Measurements from ENCODE around the gene TST.
"Not testable (repeated sequence)": the region's sequence is repeated elsewhere in the genome, so short reads cannot be mapped to it uniquely, and the experiment has no call there.

Gene TST

GRCh38 chr22:37012956-37013355 is 6.3 kb downstream of the TST start:
- DNase-seq: no peak

DNA sequence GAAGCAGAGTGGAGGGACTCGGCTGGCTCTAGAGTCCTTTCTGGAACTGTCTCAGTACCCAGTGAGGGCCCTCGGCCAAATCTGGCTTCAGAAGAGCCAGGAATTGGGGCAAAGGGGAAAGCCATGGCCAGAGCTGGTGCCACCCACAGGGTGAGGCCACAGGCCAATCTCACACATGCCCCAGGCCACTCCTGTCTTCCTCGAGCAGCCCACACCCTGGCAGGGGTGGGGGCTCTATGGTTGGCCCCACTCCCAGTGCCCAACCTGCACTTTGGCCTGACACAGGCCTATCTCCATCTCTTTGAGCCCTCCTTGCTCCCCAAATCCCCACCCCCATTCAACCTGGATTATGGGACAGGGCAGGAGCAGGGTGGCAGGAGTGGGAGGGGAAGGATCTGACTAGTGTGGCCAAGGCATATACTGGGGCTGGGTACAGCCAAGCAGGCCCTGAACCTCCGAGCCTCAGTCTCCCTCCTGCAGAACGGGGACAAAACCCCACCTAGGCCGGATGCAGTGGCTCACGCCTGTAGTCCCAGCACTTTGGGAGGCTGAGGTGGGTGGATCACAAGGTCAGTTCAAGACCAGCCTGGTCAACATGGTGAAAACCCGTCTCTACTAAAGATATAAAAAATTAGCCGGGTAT is 6.9 kb downstream of the TST start:
- no peak for DNase-seq

GRCh38 chr22:37011472-37011871 is 7.8 kb downstream of the TST start:
- no peak for DNase-seq

DNA sequence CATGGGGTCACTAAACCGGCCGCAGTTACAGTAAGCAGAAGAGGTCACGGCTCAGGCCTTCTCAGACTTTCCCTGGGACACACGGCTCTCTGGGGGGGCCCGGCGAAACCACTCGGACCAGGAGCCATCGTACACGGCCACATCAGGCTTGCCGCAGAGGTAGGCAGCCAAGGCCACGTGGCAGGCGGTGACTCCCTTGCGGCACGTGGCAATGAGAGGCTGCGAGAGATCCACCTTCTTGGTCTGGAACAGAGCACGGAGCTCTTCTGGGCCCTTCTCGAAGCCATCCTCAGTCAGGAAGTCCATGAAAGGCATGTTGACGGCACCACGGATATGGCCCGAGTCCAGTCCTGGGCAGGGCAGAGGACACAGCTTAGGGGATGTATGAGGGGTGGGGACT is 8.3 kb downstream of the TST start:
- DNase-seq: no peak

GRCh38 chr22:37010174-37010573 is 9.1 kb downstream of the TST start:
- no peak for DNase-seq

DNA sequence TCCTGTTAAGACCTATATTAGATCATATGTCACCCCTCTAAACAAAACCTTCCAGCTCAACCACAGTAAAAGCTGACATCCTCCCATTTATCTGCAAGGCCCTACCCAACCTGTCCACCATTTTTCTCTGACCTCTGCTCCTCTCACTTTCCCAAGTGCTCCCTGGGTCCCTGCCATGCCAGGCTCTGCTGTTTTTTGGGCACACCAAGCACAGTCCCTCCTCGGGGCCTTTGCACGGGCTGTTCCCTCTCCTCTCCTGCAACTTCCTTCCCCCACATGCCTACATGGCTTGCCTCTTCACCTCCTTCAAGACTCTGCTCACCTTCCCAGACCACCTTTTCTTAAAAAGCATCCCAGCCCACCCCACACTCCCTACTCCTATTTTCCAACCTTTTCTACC is 9.8 kb downstream of the TST start:
- no peak for DNase-seq

DNA sequence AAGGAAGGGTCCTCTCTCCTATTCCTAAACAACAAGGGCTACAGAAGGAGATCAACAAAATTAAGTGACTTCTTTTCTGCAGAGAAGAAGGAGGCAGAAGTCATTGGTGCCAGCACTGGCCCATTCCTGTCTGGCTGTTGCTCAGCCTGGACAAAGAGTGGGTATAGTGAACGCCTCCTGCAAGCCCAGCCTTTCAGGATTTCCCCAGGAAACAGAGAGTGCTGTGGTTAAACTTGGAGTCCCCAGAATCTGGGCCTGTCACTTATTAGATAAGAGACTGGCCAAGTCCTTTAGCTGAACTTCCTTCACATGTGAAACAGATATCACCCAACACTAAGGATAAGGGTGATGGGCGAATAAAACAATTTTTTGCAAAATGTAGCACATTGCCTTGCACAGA is 10.9 kb downstream of the TST start:
- DNase-seq: no peak

- no peak for DNase-seq
Measured at GRCh38 chr22:37007651-37008050, 11.6 kb downstream of the TST start.

GRCh38 chr22:37002633-37003032 is 16.6 kb downstream of the TST start:
- no peak for DNase-seq

- DNase-seq: no peak
Measured at GRCh38 chr22:37001826-37002225, 17.4 kb downstream of the TST start.

DNA sequence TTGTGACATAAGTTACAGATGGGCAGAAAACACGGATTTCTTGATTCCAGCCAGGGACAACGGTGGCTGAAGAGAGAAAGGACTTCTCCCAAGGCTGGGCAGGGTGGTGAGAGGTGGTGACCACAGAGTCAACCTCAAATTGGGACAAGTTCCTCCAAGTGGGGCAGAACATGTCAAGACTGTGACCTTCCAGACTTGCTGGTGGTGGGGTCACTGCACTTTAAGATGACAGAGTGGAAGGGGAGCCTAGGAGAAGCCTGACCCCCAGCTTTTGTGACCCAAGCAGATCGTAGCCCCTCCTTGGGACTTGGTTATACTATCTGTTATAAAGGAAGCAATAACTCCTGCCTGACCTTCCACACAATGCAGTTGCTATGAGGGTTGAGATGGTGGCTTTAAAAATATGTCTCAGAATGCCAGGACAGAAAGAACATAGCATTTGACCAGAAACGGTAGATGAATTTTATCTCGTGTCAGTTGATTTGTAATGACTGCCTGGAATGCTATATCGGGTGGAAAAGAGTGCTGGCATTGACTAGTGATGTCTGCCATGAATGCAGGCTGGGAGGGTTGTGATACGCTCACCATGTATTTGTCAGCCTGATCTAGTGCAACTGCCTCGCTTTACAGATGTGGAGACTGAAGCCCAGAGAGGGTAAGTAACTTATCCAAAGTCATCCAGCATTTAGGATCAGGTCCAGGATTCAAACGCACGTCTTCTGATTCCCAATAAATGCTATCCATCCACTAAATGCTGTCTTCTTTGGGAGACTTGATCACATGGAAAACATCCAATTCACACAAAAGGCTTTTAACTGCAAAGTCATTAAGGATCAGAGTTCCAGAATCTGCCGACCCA is 18.3 kb downstream of the TST start:
- no peak for DNase-seq

DNA sequence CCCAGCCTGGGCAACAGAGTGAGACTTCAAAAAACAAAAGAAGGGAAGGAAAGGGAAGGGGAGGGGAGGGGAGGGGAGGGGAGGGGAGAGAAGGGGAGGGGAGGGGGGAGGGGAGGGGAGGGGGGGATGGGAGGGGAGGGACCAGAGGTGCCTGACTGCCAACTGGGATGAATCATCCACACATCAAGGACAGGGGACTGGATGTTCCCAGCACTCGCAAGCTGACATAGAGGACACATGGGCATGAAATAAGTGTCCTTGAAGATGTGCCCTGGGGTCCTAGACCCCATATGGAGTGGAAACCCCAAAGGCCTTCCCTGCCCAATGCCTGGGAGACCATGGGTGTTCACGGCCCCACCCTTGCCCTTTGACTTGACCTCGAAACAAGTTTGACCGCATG is 19.8 kb downstream of the TST start:
- no peak for DNase-seq

- no peak for DNase-seq
Measured at GRCh38 chr22:36998620-36999351, 20.5 kb downstream of the TST start.

DNA sequence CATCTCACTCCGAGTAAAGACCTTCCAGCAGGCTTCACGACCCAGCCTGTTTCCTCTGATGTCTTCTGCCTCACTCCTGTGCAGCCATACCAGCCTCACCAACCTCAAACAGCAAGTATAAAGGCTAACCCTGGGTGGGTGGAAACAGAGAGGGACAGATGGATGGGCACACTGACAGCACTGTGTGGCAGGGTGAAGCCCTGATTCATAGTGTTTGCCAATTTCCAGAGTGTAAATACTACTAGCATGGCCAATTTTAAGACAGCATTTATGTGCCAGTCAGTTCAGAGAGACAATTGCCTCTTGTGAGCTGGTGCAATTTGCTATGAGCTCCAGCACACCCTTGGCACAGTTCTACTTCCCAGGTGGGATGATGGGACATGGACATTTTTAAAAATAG is 21.5 kb downstream of the TST start:
- no peak for DNase-seq

DNA sequence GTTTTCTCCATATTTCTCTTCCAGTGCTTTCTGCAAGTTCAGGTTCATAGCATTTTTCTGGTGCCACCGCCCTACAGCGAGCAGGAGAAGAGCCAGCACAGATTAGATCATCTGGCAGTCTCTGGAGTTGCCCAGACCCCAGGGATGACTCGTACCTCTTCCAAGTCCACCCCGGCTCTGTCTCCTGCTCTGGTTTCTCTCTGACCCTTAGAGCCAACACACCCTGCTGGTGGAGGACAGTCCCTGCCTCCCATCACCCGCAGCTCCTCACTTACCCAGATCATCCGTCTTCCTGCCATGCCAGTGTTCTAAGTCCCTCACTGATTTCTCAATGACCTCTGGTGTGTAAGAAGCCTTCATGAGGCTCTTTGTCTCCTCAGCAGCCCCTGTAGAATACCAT is 28.0 kb downstream of the TST start:
- DNase-seq: no peak

- no peak for DNase-seq
Measured at GRCh38 chr22:36990457-36990856, 28.8 kb downstream of the TST start.

DNA sequence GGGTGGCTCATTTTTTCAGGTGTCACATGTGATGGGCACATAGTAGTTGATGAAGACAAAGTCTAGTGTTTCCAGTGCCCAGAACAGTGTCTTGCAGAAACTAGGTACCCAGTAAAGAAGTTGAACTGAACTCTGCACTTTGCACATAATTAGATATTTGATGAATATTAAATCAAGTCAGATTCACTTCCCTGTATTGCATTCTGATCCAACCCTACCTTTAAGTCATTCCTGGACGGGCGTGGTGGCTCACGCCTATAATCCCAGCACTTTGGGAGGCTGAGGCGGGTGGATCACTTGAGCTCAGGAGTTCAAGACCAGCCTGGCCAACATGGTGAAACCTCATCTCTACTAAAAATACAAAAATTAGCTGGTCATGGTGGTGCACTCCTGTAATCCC is 30.2 kb downstream of the TST start:
- DNase-seq: not testable (repeated sequence)

DNA sequence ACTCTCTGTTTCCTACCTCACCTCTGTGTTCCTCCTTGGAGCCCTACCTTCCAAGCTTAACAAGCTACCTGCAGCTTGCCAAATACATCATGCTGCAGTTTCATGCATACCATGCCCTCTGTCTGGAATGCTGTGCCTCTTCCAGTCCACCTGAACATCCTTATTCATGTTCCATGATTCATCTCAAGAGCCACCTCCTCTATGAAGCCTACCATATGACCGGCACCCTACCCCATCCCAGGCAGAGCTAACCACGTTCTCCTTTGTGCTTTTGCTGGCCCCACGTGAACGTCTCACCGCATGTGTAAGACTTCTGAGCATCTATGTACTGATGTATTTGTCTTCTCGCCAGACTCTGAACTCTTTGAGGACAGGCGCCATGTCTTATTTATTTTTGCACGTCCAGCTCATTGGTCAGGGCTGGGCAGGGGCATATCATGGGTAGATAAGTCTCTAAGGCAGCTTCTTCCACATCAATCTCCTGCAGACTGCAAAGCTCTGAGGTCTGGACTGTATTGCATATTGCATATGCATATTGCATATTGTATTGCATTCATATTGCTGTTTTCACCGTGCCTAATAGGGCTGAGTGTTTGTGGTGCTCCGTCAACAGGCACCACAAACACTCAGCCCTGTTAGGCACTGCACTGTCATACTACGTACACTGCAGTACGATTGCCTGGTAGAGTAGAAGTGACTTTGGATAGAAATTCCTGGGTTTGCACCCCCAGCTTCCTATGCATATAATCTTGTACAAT is 31.0 kb downstream of the TST start:
- no peak for DNase-seq

GRCh38 chr22:36986242-36986821 is 32.9 kb downstream of the TST start:
- DNase-seq: no peak

- no peak for DNase-seq
Measured at GRCh38 chr22:36985211-36985889, 33.9 kb downstream of the TST start.

GRCh38 chr22:36982136-36982535 is 37.1 kb downstream of the TST start:
- DNase-seq: no peak

GRCh38 chr22:36981247-36981775 is 37.9 kb downstream of the TST start:
- no peak for DNase-seq

All from activated gamma-delta T cell (primary cell).